Epithelial cell of alveolus of lung (primary cell): ENCODE measurements around the gene ADGRL2. TPM values are rescaled to one million over a fixed set of nuclear protein-coding genes. Genes with fewer than 3 reads are reported as not detected.

ENCODE experiments used
- total RNA-seq: library from RNA; depleted of rRNA; stranded (reverse); fragments of >200 nt; gene quantifications from 2 replicates; pipeline ENCODE4 v1.2.1, GENCODE V29; 2015

Gene ADGRL2
- 57.7 and 188 TPM in 2 replicates for total RNA-seq

DNA sequence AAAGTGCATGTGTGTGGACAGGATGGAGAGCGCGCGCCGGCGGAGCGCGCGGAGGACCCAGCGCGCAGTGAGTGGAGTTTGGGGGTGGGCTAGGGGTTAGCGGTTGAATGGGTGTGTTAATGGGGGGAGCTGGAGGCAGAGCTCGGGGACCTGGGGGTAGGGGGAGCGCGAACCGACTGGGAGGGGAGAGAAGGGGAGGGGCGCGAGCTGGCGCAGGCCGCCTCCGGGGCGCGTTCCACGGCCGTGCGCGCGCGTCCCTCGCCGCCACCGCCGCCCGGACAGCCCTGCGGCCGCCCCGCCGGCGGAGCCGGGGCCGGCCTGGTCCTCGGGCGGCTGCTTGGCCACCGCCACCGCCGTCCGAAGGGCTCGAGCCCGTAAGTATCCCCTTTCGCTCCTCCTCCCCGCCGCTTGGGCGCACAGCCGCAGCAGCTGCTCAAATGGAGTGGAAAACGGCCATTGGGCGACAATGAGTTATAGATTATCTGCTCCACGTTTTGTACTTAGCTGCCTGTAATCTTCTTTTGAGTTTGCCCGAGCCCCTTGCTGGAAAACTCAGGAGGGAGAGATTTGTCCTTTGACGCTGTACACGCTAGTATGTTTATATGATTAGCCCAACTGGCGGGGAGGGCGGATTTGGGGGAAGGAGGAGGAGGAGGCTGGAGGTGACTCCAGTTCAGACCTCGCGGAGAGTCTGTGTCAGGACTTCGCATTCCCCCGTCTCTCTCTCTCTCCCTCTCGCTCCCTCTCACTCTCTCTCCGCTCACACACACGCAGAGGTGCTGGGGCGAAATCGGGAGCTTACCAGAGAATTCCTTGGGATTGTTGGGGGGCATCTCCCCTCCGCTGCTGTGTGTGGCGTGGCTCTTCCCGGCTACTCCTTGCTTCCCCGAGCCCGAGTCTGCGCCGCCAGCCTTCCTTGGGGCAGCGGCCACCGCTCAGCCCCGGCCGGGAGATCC is at the start of gene ADGRL2:
Gene ADGRL2, plus strand, starts transcription at position 240 of the 956 bp plus-strand sequence. CDS start 36,051 bp downstream, outside the sequence.

